ENCODE results near the gene GOLIM4. TPM values are rescaled to one million over a fixed set of nuclear protein-coding genes. Genes with fewer than 3 reads are reported as not detected.

Gene GOLIM4
- total RNA-seq, 1 experiment from 2014 or later = 12.2 TPM

- Histone ChIP-seq H3K36me3 (ENCODE audit: insufficient read depth, low read length, poor library complexity, severe bottlenecking) (no peaks in the 10 kb centered on the region), H3K4me3 (ENCODE audit: low read depth, low read length, poor library complexity, severe bottlenecking) (no peak overlapping the region), H3K9me3 (ENCODE audit: low read depth, low read length, poor library complexity, severe bottlenecking) (no peaks in the 10 kb centered on the region), H3K27ac (ENCODE audit: low read depth, low read length, poor library complexity, severe bottlenecking) (no peak overlapping the region), H3K4me1 (ENCODE audit: insufficient read depth, low read length, poor library complexity, severe bottlenecking) (no peaks in the 10 kb centered on the region), H3K27me3 (replicated peaks; ENCODE audit: insufficient read depth, low read depth, low read length, poor library complexity) (no peaks in the 10 kb centered on the region)
- TF ChIP-seq, protein P1, sequence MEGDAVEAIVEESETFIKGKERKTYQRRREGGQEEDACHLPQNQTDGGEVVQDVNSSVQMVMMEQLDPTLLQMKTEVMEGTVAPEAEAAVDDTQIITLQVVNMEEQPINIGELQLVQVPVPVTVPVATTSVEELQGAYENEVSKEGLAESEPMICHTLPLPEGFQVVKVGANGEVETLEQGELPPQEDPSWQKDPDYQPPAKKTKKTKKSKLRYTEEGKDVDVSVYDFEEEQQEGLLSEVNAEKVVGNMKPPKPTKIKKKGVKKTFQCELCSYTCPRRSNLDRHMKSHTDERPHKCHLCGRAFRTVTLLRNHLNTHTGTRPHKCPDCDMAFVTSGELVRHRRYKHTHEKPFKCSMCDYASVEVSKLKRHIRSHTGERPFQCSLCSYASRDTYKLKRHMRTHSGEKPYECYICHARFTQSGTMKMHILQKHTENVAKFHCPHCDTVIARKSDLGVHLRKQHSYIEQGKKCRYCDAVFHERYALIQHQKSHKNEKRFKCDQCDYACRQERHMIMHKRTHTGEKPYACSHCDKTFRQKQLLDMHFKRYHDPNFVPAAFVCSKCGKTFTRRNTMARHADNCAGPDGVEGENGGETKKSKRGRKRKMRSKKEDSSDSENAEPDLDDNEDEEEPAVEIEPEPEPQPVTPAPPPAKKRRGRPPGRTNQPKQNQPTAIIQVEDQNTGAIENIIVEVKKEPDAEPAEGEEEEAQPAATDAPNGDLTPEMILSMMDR (conservative IDR thresholded peaks at IDR 0.05; ENCODE audit: low read depth, low read length) = no peak
- no peak for TF ChIP-seq EZH2 (IDR thresholded peaks at IDR 0.05; ENCODE audit: borderline replicate concordance, low read depth, low read length, poor library complexity, severe bottlenecking)
- BruUV-seq (replicated peaks) = no TSS peak
- intact Hi-C loops (cut with micrococcal nuclease; ENCODE audit: unreplicated experiment) = no loop called here
- DNase-seq (ENCODE audit: low spot score) = no peak
- CTCF ChIA-PET = no interaction called here
- POLR2A ChIA-PET (ENCODE audit: low non-redundant PET) = no interaction called here
Measured at GRCh38 chr3:168073842-168074605, 21.7 kb downstream of the GOLIM4 start.

GRCh38 chr3:168072323-168072650, 23.4 kb downstream of the GOLIM4 start:
- Histone ChIP-seq H3K9me3 (ENCODE audit: low read depth, low read length, poor library complexity, severe bottlenecking) (no peaks in the 10 kb centered on the region), H3K4me1 (ENCODE audit: insufficient read depth, low read length, poor library complexity, severe bottlenecking) (no peaks in the 10 kb centered on the region), H3K27me3 (replicated peaks; ENCODE audit: insufficient read depth, low read depth, low read length, poor library complexity) (no peaks in the 10 kb centered on the region), H3K36me3 (ENCODE audit: insufficient read depth, low read length, poor library complexity, severe bottlenecking) (no peaks in the 10 kb centered on the region), H3K4me3 (ENCODE audit: low read depth, low read length, poor library complexity, severe bottlenecking) (no peak overlapping the region), H3K27ac (ENCODE audit: low read depth, low read length, poor library complexity, severe bottlenecking) (no peak overlapping the region)
- no peak for DNase-seq (ENCODE audit: low spot score)
- ChIA-PET POLR2A (ENCODE audit: low non-redundant PET) (no interaction called here), CTCF (no interaction called here)
- no TSS peak for BruUV-seq (replicated peaks)
- intact Hi-C loops (cut with micrococcal nuclease; ENCODE audit: unreplicated experiment) = no loop called here
- TF ChIP-seq, protein P1 (conservative IDR thresholded peaks at IDR 0.05; ENCODE audit: low read depth, low read length) = no peak
- TF ChIP-seq EZH2 (IDR thresholded peaks at IDR 0.05; ENCODE audit: borderline replicate concordance, low read depth, low read length, poor library complexity, severe bottlenecking) = no peak

GRCh38 chr3:168071591-168072322, 24.0 kb downstream of the GOLIM4 start:
- no peaks in the 10 kb centered on the region for H3K4me1 ChIP-seq (ENCODE audit: insufficient read depth, low read length, poor library complexity, severe bottlenecking)
- no peaks in the 10 kb centered on the region for H3K27me3 ChIP-seq (replicated peaks; ENCODE audit: insufficient read depth, low read depth, low read length, poor library complexity)
- H3K27ac ChIP-seq (ENCODE audit: low read depth, low read length, poor library complexity, severe bottlenecking) = no peak overlapping the region
- DNase-seq (ENCODE audit: low spot score) = peak; percentile 15
- intact Hi-C loops (cut with micrococcal nuclease; ENCODE audit: unreplicated experiment) = no loop called here
- CTCF ChIA-PET = no interaction called here
- H3K9me3 ChIP-seq (ENCODE audit: low read depth, low read length, poor library complexity, severe bottlenecking) = no peaks in the 10 kb centered on the region
- POLR2A ChIA-PET (ENCODE audit: low non-redundant PET) = no interaction called here
- BruUV-seq (replicated peaks) = no TSS peak
- no peak for TF ChIP-seq EZH2 (IDR thresholded peaks at IDR 0.05; ENCODE audit: borderline replicate concordance, low read depth, low read length, poor library complexity, severe bottlenecking)
- TF ChIP-seq, protein P1 (conservative IDR thresholded peaks at IDR 0.05; ENCODE audit: low read depth, low read length) = no peak
- no peak overlapping the region for H3K4me3 ChIP-seq (ENCODE audit: low read depth, low read length, poor library complexity, severe bottlenecking)
- no peaks in the 10 kb centered on the region for H3K36me3 ChIP-seq (ENCODE audit: insufficient read depth, low read length, poor library complexity, severe bottlenecking)

Data from A673 (cell line).